Right lobe of liver (tissue), 6 donors: ENCODE results near the gene SEC31A. TPM values are rescaled to one million over a fixed set of nuclear protein-coding genes. Genes with fewer than 3 reads are reported as not detected.

Experiments
- ATAC-seq, 4 donors: fragments of 200-7000 bp; cut with Tn5 transposase; one replicate each; pipeline ENCODE4 v1.9.1; 2020; ENCODE audit warnings: mild to moderate bottlenecking in 4 of 4, moderate library complexity in 4 of 4
- DNase-seq, 3 donors: peaks; one replicate each; pipeline ENCODE4 v3.0.0-alpha.2; 2020
- H3K27ac ChIP-seq, 3 donors: fragments of 200-600 bp; one replicate each; pipeline ENCODE4 v1.8.0; 2022
- H3K27me3 ChIP-seq, 2 donors: fragments of 200-600 bp; one replicate each; pipeline ENCODE4 v1.8.0; 2022
- H3K36me3 ChIP-seq, 4 donors: fragments of 200-600 bp; sonication (generic) in 1 of 4; one replicate each; pipeline versions ENCODE4 v1.5.1 to v1.8.0; 2017 to 2022; ENCODE audit warnings: control low read depth in 1 of 4
- H3K4me1 ChIP-seq, 4 donors: fragments of 200-600 bp; sonication (generic) in 1 of 4; one replicate each; pipeline versions ENCODE4 v1.5.1 to v1.8.0; 2017 to 2022; ENCODE audit warnings: control low read depth in 1 of 4
- H3K4me3 ChIP-seq, 3 donors: fragments of 200-600 bp; one replicate each; pipeline ENCODE4 v1.8.0; 2022
- H3K9me3 ChIP-seq, 4 donors: fragments of 200-600 bp; sonication (generic) in 1 of 4; one replicate each; pipeline versions ENCODE4 v1.5.1 to v1.8.0; 2017 to 2022; ENCODE audit warnings: control low read depth in 1 of 4
- POLR2A ChIP-seq: fragments of 450-650 bp; IDR thresholded peaks from one replicate; pipeline ENCODE4 v1.6.1; 2017; ENCODE audit warnings: antibody characterized with exemption, mild to moderate bottlenecking
- WGBS: methylation state at CpG from one replicate; pipeline ENCODE4 v1.1.6; 2018; ENCODE audit warnings: low coverage, low lambda C conversion rate; ENCODE audit not compliant: insufficient coverage; ENCODE audit errors: missing lambda C conversion rate; 5-methylcytosine and 5-hydroxymethylcytosine counted together
- intact Hi-C, 2 donors: fragments of 100-400 bp; cut with DNase I; formaldehyde crosslinking; loops; one replicate each; pipeline versions ENCODE4 v1.11.2 to v1.14.1; 2022
- total RNA-seq, 6 experiments: library from RNA; depleted of rRNA in 2 of 6; stranded (reverse); fragments of >200 nt in 2 of 6; fragmentation: NEBNext Ultra II Directional in 3 of 6; extraction: Animal tissue kit (Norgen Biotek cat#: 25700) in 3 of 6; gene quantifications; one replicate each; pipeline versions ENCODE4 v1.1.0 to v1.2.4, GENCODE V29; 2016 to 2023
- TF ChIP-seq, protein P1 (sequence below), 4 donors: fragments of 200-600 bp in 3 of 4; fragments of 450-650 bp in 1 of 4; IDR thresholded peaks; one replicate each; pipeline versions ENCODE4 v1.5.1 to v1.8.0; 2016 to 2022; ENCODE audit warnings: antibody characterized with exemption in 4 of 4, mild to moderate bottlenecking in 2 of 4
- donor health status: DM: no; HTN: yes; CAD: no.
- donor health status: DM: no; HTN: no; CAD: no.
- donor health status: DM: no; HTN: no; CAD: no.
- donor health status: DM: no; HTN: yes; CAD: no.
- donor health status: DM: no; HTN: yes; CAD: no.

SEC31A gene
- total RNA-seq, 6 experiments from 2014 or later, result 117 to 161 (median 128) TPM

DNA sequence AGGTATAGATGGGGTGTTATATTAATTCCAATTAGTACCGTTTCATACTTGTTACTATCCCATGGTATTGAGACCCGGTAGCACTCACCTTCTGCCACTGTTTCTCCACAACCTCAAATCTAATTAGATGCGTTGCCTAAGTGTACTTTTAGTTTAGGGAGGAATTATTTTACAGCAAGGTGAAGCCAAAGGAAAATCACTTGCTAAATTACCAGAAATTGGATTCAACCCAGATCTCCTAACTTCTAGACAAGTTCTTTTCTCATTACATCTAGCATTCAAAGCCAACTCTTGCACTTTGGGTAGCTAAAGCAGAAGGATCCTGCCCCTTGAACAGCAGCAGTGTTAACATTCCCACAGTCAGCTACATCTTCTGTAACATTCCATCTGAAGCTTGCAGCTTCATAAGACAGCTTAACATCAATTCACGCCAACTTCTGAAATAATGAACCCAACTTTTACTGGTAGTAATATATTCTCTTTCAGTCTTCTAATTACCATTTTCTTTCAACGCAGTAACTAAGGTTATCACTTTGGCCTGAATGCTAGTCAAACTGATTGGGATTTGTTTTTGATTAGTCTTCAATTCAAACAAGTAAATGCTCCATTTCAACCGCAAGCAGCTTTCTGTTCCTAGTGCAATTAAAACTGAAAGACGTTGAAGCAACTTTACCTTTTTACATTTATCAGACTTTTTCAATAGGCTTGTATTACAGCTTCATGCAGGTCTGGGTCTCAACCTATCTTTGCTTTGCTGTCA, 934 bp upstream of the SEC31A start:
- intact Hi-C loops, result no loop called here
- Histone ChIP-seq H3K27ac (peak overlapping the region; percentile 97), H3K4me3 (peak overlapping the region; percentile 67 to 83 (median 83)), H3K9me3 (no peaks in the 10 kb centered on the region), H3K4me1 (peaks cover 0 to 37% (median 9%) of the 10 kb centered on the region in 4 donors), H3K27me3 (no peaks in the 10 kb centered on the region), H3K36me3 (peaks cover 0 to 13% (median 0%) of the 10 kb centered on the region in 4 donors)
- ATAC-seq, result peak in 3 of 4 donors; percentile 1 to 2 (median 2)
- WGBS, result 12% methylated on average over 7 of the region's 7 CpGs
- TF ChIP-seq, protein P1, sequence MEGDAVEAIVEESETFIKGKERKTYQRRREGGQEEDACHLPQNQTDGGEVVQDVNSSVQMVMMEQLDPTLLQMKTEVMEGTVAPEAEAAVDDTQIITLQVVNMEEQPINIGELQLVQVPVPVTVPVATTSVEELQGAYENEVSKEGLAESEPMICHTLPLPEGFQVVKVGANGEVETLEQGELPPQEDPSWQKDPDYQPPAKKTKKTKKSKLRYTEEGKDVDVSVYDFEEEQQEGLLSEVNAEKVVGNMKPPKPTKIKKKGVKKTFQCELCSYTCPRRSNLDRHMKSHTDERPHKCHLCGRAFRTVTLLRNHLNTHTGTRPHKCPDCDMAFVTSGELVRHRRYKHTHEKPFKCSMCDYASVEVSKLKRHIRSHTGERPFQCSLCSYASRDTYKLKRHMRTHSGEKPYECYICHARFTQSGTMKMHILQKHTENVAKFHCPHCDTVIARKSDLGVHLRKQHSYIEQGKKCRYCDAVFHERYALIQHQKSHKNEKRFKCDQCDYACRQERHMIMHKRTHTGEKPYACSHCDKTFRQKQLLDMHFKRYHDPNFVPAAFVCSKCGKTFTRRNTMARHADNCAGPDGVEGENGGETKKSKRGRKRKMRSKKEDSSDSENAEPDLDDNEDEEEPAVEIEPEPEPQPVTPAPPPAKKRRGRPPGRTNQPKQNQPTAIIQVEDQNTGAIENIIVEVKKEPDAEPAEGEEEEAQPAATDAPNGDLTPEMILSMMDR (IDR thresholded peaks at IDR 0.05), result no peak
- TF ChIP-seq POLR2A, result no peak
- no peak for DNase-seq

DNA sequence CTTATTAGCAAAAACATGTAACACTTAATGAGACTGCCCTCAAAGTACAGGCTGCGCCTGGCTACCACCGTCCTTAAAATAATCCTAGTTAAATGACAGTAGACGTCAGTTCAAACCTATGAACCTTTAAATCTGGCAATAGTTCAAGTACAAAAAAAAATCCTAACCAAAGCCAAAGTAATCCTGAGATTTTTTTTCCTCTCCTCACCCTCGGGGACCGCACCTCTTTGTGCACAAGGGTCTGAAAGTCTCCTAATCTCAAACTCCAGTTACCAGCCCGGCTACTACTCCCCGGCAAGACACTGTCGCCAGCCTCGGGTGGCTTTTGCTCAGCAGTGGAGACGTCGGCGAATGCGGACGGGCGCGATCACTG, 439 bp downstream of the SEC31A start:
- ATAC-seq, result peak; percentile 7 to 23 (median 11)
- peak overlapping the region; percentile 67 to 83 (median 83) for H3K4me3 ChIP-seq
- no peaks in the 10 kb centered on the region for H3K27me3 ChIP-seq
- peaks cover 0 to 50% (median 17%) of the 10 kb centered on the region in 4 donors for H3K4me1 ChIP-seq
- TF ChIP-seq, protein P1 (IDR thresholded peaks at IDR 0.05), result no peak
- H3K9me3 ChIP-seq, result no peaks in the 10 kb centered on the region
- DNase-seq, result no peak
- H3K27ac ChIP-seq, result peak overlapping the region; percentile 97
- WGBS, result 0% methylated on average over 13 of the region's 16 CpGs
- intact Hi-C loops, result no loop called here
- H3K36me3 ChIP-seq, result peaks cover 0 to 8% (median 0%) of the 10 kb centered on the region in 4 donors

DNA sequence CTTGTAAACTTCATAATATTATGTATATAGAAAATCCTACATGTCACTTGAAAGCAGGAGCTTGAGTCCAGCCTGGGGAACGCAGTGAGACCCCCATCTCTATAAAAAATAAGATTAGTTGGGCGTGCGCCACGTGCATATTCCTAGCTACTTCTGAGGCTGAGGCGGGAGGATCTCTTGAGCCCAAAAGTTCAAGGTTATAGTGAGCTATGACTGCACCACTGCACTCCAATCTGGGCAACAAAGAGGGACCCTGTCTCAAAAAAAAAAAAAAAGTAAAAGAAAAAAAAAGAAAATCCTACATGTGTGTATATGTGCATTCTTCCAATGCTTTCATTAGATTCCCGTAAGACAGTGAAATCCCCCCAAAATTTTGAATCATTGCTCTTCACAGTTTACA, 1.7 kb downstream of the SEC31A start:
- WGBS, result 19% methylated on average over 6 of the region's 6 CpGs

DNA sequence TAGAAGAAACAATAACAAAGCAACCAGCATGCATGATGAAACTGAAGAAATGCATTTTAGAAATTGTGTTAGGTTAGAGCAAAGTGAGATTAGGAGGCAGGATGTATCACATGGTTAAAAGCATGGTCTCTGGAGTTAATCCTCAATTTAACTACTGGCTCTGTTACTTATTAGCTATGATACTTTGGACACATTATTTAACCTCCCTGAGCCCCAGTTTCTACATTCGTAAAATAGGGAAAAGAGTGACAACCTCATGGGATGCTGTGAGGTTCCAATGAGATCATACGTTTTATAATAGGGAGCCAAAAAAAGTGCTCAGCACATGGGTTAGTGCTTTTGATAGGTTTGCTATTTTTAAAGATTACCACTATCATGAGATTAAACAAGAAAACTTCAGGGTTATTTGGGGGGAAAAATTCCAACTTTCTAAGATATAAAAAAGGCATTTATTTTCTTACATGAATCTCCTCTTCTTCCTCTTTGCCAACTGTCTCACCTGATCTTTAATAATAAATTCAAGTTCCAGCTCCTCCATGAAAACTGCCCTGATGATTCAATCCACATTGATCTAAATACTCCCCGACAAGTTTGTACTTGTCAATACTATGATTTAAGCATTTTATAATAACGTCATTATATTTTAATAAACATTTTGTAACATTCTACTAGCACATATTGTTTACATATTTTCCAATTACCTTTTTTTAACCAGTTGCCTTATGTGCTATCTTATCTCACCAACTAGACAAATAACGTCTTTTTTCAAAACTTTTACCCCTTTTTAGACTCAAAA, 4.6 kb downstream of the SEC31A start:
- Histone ChIP-seq H3K27ac (peak overlapping the region; percentile 18 to 38 (median 33)), H3K36me3 (no peaks in the 10 kb centered on the region), H3K9me3 (no peaks in the 10 kb centered on the region), H3K4me1 (peaks cover 0 to 51% (median 15%) of the 10 kb centered on the region in 4 donors), H3K4me3 (no peak overlapping the region), H3K27me3 (no peaks in the 10 kb centered on the region)
- intact Hi-C loops, result no loop called here
- WGBS, result 25% methylated on average over 5 of the region's 5 CpGs
- ATAC-seq (peak; percentile 12 to 39 (median 29)), DNase-seq (no peak)
- TF ChIP-seq, protein P1 (IDR thresholded peaks at IDR 0.05), result no peak
- TF ChIP-seq POLR2A, result no peak

More for the DNA sequence above, 1.7 kb downstream of the SEC31A start:
- H3K27ac ChIP-seq, result peak overlapping the region in 2 of 3 donors; percentile 97
- peak overlapping the region; percentile 67 to 83 (median 83) for H3K4me3 ChIP-seq
- peaks cover 0 to 59% (median 20%) of the 10 kb centered on the region in 4 donors for H3K4me1 ChIP-seq
- no peak for TF ChIP-seq POLR2A
- TF ChIP-seq, protein P1 (IDR thresholded peaks at IDR 0.05), result no peak
- H3K36me3 ChIP-seq, result peaks cover 0 to 5% (median 0%) of the 10 kb centered on the region in 4 donors
- H3K27me3 ChIP-seq, result no peaks in the 10 kb centered on the region
- no peaks in the 10 kb centered on the region for H3K9me3 ChIP-seq
- ATAC-seq (no peak), DNase-seq (no peak)
- intact Hi-C loops, result no loop called here
